GM18858 (cell line): ENCODE results near the gene NCL.
"Not testable (repeated sequence)": the region's sequence is repeated elsewhere in the genome, so short reads cannot be mapped to it uniquely, and the experiment has no call there.

Source experiments
- ATAC-seq: cut with Tn5 transposase; IDR thresholded peaks from one replicate; pipeline ENCODE4 v1.9.1; 2021; ENCODE audit not compliant: unreplicated experiment

NCL gene

GRCh38 chr2:231431606-231432005 is 32.7 kb downstream of the NCL start:
- ATAC-seq = no peak

- not testable (repeated sequence) for ATAC-seq
Observed at GRCh38 chr2:231430437-231430836, 33.8 kb downstream of the NCL start.

DNA sequence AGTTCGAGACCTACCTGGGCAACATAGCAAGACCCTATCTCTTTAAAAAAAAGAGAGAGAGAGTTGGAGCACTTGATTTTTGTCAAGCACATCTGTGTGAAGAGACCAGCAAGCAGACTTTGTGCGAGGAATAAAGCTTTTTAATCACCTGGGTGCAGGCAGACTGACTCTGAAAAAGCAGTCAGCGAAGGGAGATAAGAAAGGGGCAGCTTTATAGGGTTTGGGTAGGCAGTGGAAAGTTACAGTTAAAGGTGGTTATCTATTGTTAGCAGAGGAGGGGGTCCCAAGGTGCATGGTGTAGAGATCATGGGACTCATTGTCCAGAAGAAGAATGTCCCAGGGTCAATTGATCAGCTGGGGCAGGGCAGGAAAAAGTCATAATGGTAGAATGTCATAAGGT is 34.4 kb downstream of the NCL start:
- ATAC-seq = no peak

- no peak for ATAC-seq
Observed at GRCh38 chr2:231429152-231429551, 35.1 kb downstream of the NCL start.

GRCh38 chr2:231427116-231427515 is 37.2 kb downstream of the NCL start:
- ATAC-seq = no peak

DNA sequence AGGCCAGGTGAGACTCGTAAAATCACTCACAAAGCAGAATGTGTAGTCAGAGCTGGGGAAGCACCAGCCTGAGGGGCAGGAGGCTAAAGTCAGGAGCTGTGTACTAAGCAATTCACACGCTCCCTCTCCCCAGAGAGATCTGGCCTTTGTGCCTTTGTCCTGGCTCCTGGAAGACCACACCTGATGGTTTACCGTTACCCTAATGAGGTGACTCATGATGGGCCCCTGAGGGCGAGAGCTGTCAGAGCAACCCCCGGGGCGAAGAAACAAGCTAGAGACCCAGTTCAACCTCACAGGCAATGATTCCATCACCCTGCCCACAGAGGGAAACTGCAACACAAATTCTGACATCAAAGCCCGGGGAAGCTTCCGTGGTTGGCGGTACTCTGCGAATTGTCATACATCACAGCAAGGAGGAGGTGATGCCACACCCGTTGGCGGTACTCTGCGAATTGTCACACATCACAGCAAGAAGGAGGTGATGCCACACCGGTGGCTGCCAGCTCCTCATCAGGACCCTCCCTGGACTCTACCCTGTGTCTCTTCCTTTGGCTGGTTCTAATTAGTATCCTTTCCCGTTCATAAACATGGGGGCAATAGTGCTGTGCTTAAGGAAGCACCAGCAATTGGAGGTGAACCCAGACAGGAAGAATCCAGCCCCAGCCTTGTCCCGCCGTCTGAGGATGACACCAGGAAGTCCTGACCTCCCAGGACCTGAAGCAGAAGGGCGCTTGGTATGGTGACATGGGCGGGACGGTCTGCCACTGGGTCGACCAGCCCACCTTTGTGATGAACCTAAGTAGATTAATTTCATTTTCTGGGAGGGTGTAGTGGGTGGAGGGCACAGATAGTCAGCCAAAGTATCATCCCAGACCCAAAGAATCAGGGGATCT is 38.2 kb downstream of the NCL start:
- no peak for ATAC-seq

- no peak for ATAC-seq
Observed at GRCh38 chr2:231425291-231425810, 38.9 kb downstream of the NCL start.

DNA sequence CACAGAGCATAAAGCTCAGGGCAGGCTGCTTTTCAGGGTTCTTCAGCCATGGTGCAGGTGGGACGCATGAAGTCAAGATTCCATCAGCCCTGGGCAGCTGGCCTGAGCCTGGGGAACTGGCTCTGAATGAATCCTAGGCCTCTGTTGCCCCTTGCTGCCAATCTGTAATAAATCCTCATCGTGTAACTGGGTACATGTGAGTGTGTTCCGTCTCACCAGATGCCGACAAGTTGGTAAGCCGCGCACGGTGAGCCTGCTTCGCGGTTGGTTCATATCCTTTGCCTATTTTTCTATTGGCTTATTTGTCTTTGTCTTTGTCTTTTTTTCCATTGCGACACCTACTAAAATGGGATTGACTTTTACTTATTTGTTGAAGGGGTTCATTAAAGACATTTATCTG is 41.1 kb downstream of the NCL start:
- no peak for ATAC-seq

DNA sequence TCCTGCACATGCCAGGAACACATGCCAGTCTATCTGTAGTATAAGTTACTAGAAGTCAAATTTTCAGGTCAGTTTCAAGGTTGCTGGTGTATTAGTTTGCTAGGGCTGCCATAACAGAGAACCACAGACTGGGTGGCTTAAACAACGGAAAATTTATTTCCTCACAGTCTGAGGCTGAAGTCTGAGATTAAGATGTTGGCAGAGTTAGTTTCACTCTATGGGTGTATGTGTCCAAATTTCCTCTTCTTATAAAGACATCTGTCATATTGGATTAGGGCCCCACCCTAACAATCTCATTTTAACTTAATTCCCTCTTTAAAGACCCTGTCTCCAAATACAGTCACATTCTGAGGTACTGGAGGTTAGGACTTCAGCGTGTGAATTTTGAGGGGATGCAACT is 42.2 kb downstream of the NCL start:
- ATAC-seq = no peak

GRCh38 chr2:231421051-231421580 is 43.2 kb downstream of the NCL start:
- ATAC-seq = no peak

GRCh38 chr2:231418820-231419640 is 45.3 kb downstream of the NCL start:
- no peak for ATAC-seq

GRCh38 chr2:231415029-231415428 is 49.3 kb downstream of the NCL start:
- ATAC-seq = no peak

GRCh38 chr2:231413921-231414476 is 50.3 kb downstream of the NCL start:
- ATAC-seq = no peak

GRCh38 chr2:231413456-231413855 is 50.8 kb downstream of the NCL start:
- ATAC-seq = no peak

DNA sequence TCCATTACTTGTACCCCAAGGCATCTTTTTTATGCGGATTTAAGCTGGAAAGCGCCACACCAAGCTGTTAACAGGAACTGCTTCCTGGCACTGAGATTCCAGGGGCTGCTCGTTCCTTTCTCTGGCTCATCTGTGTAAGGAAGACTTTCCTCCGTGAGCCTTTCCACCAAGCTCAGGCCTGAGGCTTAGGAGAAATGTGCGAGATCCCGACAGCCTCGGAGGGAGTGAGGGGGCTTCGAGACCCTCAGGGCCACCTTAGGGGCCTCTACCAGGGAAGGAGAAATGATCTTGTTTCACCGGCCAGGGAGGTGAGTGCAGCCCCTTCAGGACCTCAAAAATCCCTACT is 51.7 kb downstream of the NCL start:
- ATAC-seq = no peak

GRCh38 chr2:231411831-231412617 is 52.3 kb downstream of the NCL start:
- peak; percentile 92 for ATAC-seq

GRCh38 chr2:231411237-231411636 is 53.0 kb downstream of the NCL start:
- no peak for ATAC-seq

GRCh38 chr2:231410293-231411004 is 53.8 kb downstream of the NCL start:
- no peak for ATAC-seq

GRCh38 chr2:231409776-231410175 is 54.5 kb downstream of the NCL start:
- ATAC-seq = no peak

- ATAC-seq = not testable (repeated sequence)
Observed at GRCh38 chr2:231408304-231408703, 56.0 kb downstream of the NCL start.
